Measurements from ENCODE around the gene PRKAG3.

DNA sequence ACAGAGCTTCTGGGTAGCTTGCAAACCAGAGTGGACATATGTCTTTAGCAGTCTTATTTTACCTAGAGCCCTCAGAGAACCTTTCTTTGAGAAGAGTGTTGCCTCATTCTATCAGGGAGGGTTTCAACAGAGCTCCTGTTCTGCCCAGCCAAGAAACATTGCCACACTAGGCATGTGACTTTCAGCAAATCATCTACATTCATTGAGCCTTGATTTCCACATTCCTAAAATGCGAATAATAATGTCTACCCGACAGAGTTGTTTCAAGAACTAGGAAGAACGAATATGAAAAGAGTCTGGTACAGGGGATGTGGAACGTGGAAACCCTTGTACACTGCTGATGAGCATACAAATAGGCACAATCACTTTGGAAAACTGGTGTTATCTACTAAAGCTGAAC, 7.8 kb upstream of the PRKAG3 start:
- TF ChIP-seq, protein P1, sequence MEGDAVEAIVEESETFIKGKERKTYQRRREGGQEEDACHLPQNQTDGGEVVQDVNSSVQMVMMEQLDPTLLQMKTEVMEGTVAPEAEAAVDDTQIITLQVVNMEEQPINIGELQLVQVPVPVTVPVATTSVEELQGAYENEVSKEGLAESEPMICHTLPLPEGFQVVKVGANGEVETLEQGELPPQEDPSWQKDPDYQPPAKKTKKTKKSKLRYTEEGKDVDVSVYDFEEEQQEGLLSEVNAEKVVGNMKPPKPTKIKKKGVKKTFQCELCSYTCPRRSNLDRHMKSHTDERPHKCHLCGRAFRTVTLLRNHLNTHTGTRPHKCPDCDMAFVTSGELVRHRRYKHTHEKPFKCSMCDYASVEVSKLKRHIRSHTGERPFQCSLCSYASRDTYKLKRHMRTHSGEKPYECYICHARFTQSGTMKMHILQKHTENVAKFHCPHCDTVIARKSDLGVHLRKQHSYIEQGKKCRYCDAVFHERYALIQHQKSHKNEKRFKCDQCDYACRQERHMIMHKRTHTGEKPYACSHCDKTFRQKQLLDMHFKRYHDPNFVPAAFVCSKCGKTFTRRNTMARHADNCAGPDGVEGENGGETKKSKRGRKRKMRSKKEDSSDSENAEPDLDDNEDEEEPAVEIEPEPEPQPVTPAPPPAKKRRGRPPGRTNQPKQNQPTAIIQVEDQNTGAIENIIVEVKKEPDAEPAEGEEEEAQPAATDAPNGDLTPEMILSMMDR (IDR thresholded peaks at IDR 0.05) = no peak
- no peak for TF ChIP-seq POLR2A (IDR thresholded peaks at IDR 0.05)
